Fibroblast of villous mesenchyme (primary cell): ENCODE measurements around the gene FAM151B. TPM values are rescaled to one million over a fixed set of nuclear protein-coding genes. Genes with fewer than 3 reads are reported as not detected.

Experiments
- DNase-seq: peaks from one replicate; pipeline ENCODE4 v3.0.0-alpha.2; 2010; ENCODE audit warnings: low read depth
- H3K4me3 ChIP-seq: 2 replicates; pipeline ENCODE4 v1.5.1; 2011; ENCODE audit warnings: low read depth, mild to moderate bottlenecking, low read length
- CTCF ChIP-seq: IDR thresholded peaks from 2 replicates; pipeline ENCODE4 v1.5.1; 2012; ENCODE audit warnings: low read depth, mild to moderate bottlenecking, low read length; ENCODE audit not compliant: insufficient read depth
- total RNA-seq: library from RNA; depleted of rRNA; stranded (reverse); fragments of >200 nt; gene quantifications from 2 replicates; pipeline ENCODE4 v1.2.3, GENCODE V29; 2012

Gene FAM151B
- total RNA-seq, 1 donor, result 8.6 TPM

- no peak for TF ChIP-seq CTCF
- H3K4me3 ChIP-seq, result no peak overlapping the region
- DNase-seq, result no peak
Measured at GRCh38 chr5:80540691-80541090, 52.8 kb downstream of the FAM151B start.

GRCh38 chr5:80541392-80541791, 53.5 kb downstream of the FAM151B start:
- no peak overlapping the region for H3K4me3 ChIP-seq
- TF ChIP-seq CTCF, result no peak
- no peak for DNase-seq

GRCh38 chr5:80554646-80555045, 66.7 kb downstream of the FAM151B start:
- TF ChIP-seq CTCF, result no peak
- no peak overlapping the region for H3K4me3 ChIP-seq
- DNase-seq, result no peak

- H3K4me3 ChIP-seq, result no peak overlapping the region
- no peak for TF ChIP-seq CTCF
- no peak for DNase-seq
Measured at GRCh38 chr5:80555099-80555498, 67.2 kb downstream of the FAM151B start.

- no peak for TF ChIP-seq CTCF
- no peak for DNase-seq
- H3K4me3 ChIP-seq, result no peak overlapping the region
Measured at GRCh38 chr5:80559244-80559643, 71.3 kb downstream of the FAM151B start.

- H3K4me3 ChIP-seq, result no peak overlapping the region
- no peak for TF ChIP-seq CTCF
- DNase-seq, result no peak
Measured at GRCh38 chr5:80565330-80565729, 77.4 kb downstream of the FAM151B start.

GRCh38 chr5:80566711-80567259, 78.9 kb downstream of the FAM151B start:
- no peak overlapping the region for H3K4me3 ChIP-seq
- TF ChIP-seq CTCF, result no peak
- DNase-seq, result no peak
